Astrocyte (in vitro differentiated cells and primary cell): Measurements from ENCODE around the gene N4BP2.

Source experiments
- CTCF ChIP-seq: IDR thresholded peaks from 2 replicates; pipeline ENCODE4 v1.5.1; 2011; ENCODE audit warnings: low read depth, mild to moderate bottlenecking, inconsistent platforms, low read length, moderate library complexity; ENCODE audit not compliant: insufficient read depth
- EZH2 ChIP-seq: IDR thresholded peaks from 2 replicates; pipeline ENCODE4 v1.6.1; 2012; ENCODE audit warnings: mild to moderate bottlenecking, low read length, inconsistent platforms; ENCODE audit not compliant: insufficient read depth

DNA sequence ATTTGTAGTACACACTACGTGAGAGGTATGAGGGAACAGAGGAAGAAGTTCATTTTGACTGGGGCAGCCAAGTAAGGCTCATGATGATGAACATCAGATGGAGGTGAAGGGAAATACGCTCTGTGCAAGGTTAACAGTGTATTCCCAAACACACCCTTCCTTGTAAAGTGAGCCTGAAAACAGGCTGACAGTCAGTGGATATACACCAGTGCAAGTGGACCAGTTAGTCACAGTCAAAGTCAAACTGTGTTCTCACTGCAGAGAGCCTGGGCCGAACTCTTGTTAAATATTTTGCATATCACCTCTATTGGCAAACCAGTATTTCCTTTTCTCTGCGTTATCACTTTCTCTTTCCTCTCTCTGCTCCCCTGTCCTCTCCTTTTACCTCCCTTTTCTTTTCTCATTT lies 116.8 kb downstream of the N4BP2 start:
- no peak for TF ChIP-seq CTCF
- TF ChIP-seq EZH2, result no peak
